ENCODE data around the gene FLAD1. TPM values are rescaled to one million over a fixed set of nuclear protein-coding genes. Genes with fewer than 3 reads are reported as not detected.

Gene FLAD1
- total RNA-seq, 1 donor from 2014 or later: 55.9 TPM

- peak; percentile 69 for DNase-seq (ENCODE audit: low spot score, unreplicated experiment)
- Mint-ChIP-seq H3K9me3 (ENCODE audit: low read depth) (no peaks in the 10 kb centered on the region), H3K36me3 (ENCODE audit: insufficient read depth) (no peaks in the 10 kb centered on the region), H3K4me3 (ENCODE audit: low read depth) (peak overlapping the region; percentile 95), H3K4me1 (ENCODE audit: low read depth) (peaks cover 10% of the 10 kb centered on the region), H3K27me3 (no peaks in the 10 kb centered on the region), H3K27ac (peak overlapping the region; percentile 100)
- TF ChIP-seq CTCF (IDR thresholded peaks at IDR 0.05; ENCODE audit: unreplicated experiment): no peak
Observed at GRCh38 chr1:154937085-154937987, 45.8 kb upstream of the FLAD1 start.

- DNase-seq (ENCODE audit: low spot score, unreplicated experiment): no peak
- Mint-ChIP-seq H3K4me1 (ENCODE audit: low read depth) (peaks cover 10% of the 10 kb centered on the region), H3K9me3 (ENCODE audit: low read depth) (no peaks in the 10 kb centered on the region), H3K27ac (peak overlapping the region; percentile 100), H3K27me3 (no peaks in the 10 kb centered on the region), H3K36me3 (ENCODE audit: insufficient read depth) (no peaks in the 10 kb centered on the region), H3K4me3 (ENCODE audit: low read depth) (peak overlapping the region; percentile 95)
- TF ChIP-seq CTCF (IDR thresholded peaks at IDR 0.05; ENCODE audit: unreplicated experiment): no peak
Observed at GRCh38 chr1:154937988-154938386, 45.2 kb upstream of the FLAD1 start.

- Mint-ChIP-seq H3K4me3 (ENCODE audit: low read depth) (peak overlapping the region; percentile 47), H3K4me1 (ENCODE audit: low read depth) (peaks cover 10% of the 10 kb centered on the region), H3K27me3 (no peaks in the 10 kb centered on the region), H3K27ac (peak overlapping the region; percentile 75), H3K36me3 (ENCODE audit: insufficient read depth) (no peaks in the 10 kb centered on the region), H3K9me3 (ENCODE audit: low read depth) (no peaks in the 10 kb centered on the region)
- DNase-seq (ENCODE audit: low spot score, unreplicated experiment): no peak
- TF ChIP-seq CTCF (IDR thresholded peaks at IDR 0.05; ENCODE audit: unreplicated experiment): no peak
Observed at GRCh38 chr1:154938604-154939399, 44.3 kb upstream of the FLAD1 start.

- no peak for DNase-seq (ENCODE audit: low spot score, unreplicated experiment)
- H3K27ac Mint-ChIP-seq: no peak overlapping the region
- no peaks in the 10 kb centered on the region for H3K9me3 Mint-ChIP-seq (ENCODE audit: low read depth)
- no peak for TF ChIP-seq CTCF (IDR thresholded peaks at IDR 0.05; ENCODE audit: unreplicated experiment)
- peaks cover 10% of the 10 kb centered on the region for H3K4me1 Mint-ChIP-seq (ENCODE audit: low read depth)
- H3K36me3 Mint-ChIP-seq (ENCODE audit: insufficient read depth): no peaks in the 10 kb centered on the region
- H3K27me3 Mint-ChIP-seq: no peaks in the 10 kb centered on the region
- H3K4me3 Mint-ChIP-seq (ENCODE audit: low read depth): no peak overlapping the region
Observed at GRCh38 chr1:154940213-154940560, 43.0 kb upstream of the FLAD1 start.

- H3K27me3 Mint-ChIP-seq: no peaks in the 10 kb centered on the region
- no peak for TF ChIP-seq CTCF (IDR thresholded peaks at IDR 0.05; ENCODE audit: unreplicated experiment)
- H3K36me3 Mint-ChIP-seq (ENCODE audit: insufficient read depth): no peaks in the 10 kb centered on the region
- peaks cover 10% of the 10 kb centered on the region for H3K4me1 Mint-ChIP-seq (ENCODE audit: low read depth)
- no peaks in the 10 kb centered on the region for H3K9me3 Mint-ChIP-seq (ENCODE audit: low read depth)
- H3K4me3 Mint-ChIP-seq (ENCODE audit: low read depth): no peak overlapping the region
- no peak overlapping the region for H3K27ac Mint-ChIP-seq
- DNase-seq (ENCODE audit: low spot score, unreplicated experiment): no peak
Observed at GRCh38 chr1:154940651-154941194, 42.4 kb upstream of the FLAD1 start.
